Heart left ventricle (tissue), 13 donors: ENCODE data around the gene TMEM120A.

Source experiments
- POLR2A ChIP-seq, 2 donors: fragments of 450-650 bp; IDR thresholded peaks; one replicate each; pipeline ENCODE4 v1.6.1; 2017; ENCODE audit warnings: antibody characterized with exemption in 2 of 2, mild to moderate bottlenecking in 2 of 2, moderate library complexity in 2 of 2
- TF ChIP-seq, protein P1 (sequence below), 12 donors: fragments of 200-600 bp; sonication (generic) in 4 of 12; IDR thresholded peaks; one replicate each; pipeline versions ENCODE4 v1.5.0 to v1.8.0; 2018 to 2022; ENCODE audit warnings: antibody characterized with exemption in 12 of 12, mild to moderate bottlenecking in 5 of 12
- donor health status: ischemic (EF 13 %, LVEDD 7.1; RV severe dilation, severe dysfunction).
- donor health status: DM: no; HTN: yes; CAD: no.
- donor health status: DM: no; HTN: no; CAD: no.
- donor health status: ischemic (EF 25% LVEDD 6.9; RV normal size, moderate dysfunction).
- donor health status: ischemic (EF 25% LVEDD 5.7; RV mildly dilated, moderate dysfunction).
- donor health status: ischemic (EF 35%, LVEDD 5.7; RV mildly dilated, moderate dysfunction).
- donor health status: nonischemic (EF 11% LVEDD 7.7; RV severe dilation, severe dysfunction).
- donor health status: DM: yes; HTN: yes; CAD: no.
- donor health status: PGD.
- donor health status: ischemic (EF 29% LVEDD 5.4; RV normal size, mild dysfunction).
- donor health status: nonischemic (EF 23%, LVEDD 6.1; RV moderate dilation, normal function).

- TF ChIP-seq, protein P1, sequence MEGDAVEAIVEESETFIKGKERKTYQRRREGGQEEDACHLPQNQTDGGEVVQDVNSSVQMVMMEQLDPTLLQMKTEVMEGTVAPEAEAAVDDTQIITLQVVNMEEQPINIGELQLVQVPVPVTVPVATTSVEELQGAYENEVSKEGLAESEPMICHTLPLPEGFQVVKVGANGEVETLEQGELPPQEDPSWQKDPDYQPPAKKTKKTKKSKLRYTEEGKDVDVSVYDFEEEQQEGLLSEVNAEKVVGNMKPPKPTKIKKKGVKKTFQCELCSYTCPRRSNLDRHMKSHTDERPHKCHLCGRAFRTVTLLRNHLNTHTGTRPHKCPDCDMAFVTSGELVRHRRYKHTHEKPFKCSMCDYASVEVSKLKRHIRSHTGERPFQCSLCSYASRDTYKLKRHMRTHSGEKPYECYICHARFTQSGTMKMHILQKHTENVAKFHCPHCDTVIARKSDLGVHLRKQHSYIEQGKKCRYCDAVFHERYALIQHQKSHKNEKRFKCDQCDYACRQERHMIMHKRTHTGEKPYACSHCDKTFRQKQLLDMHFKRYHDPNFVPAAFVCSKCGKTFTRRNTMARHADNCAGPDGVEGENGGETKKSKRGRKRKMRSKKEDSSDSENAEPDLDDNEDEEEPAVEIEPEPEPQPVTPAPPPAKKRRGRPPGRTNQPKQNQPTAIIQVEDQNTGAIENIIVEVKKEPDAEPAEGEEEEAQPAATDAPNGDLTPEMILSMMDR (IDR thresholded peaks at IDR 0.05): no peak
- no peak for TF ChIP-seq POLR2A (IDR thresholded peaks at IDR 0.05)
Observed at GRCh38 chr7:75955331-75955955, 39.0 kb downstream of the TMEM120A start.
